ENCODE measurements around the gene OR4N2. TPM values are rescaled to one million over a fixed set of nuclear protein-coding genes. Genes with fewer than 3 reads are reported as not detected.
"Not testable (repeated sequence)": the region's sequence is repeated elsewhere in the genome, so short reads cannot be mapped to it uniquely, and the experiment has no call there.

The OR4N2 gene
- total RNA-seq, 1 donor from 2014 or later = not detected

GRCh38 chr14:19834203-19834848 lies 30.8 kb downstream of the OR4N2 start:
- not testable (repeated sequence) for DNase-seq (ENCODE audit: low spot score)

GRCh38 chr14:19838433-19838832 lies 34.9 kb downstream of the OR4N2 start:
- no peak for DNase-seq (ENCODE audit: low spot score)

- DNase-seq (ENCODE audit: low spot score) = no peak
Observed at GRCh38 chr14:19851365-19851764, 47.8 kb downstream of the OR4N2 start.

- DNase-seq (ENCODE audit: low spot score) = not testable (repeated sequence)
Observed at GRCh38 chr14:19866061-19866669, 62.6 kb downstream of the OR4N2 start.

GRCh38 chr14:19873178-19873577 lies 69.6 kb downstream of the OR4N2 start:
- no peak for DNase-seq (ENCODE audit: low spot score)

- DNase-seq (ENCODE audit: low spot score) = no peak
Observed at GRCh38 chr14:19874842-19875241, 71.3 kb downstream of the OR4N2 start, which contains the start of gene OR4K2. Gene OR4K2 (plus strand): TSS chr14:19875142. CDS start chr14:19876268, 1,126 bp downstream.

GRCh38 chr14:19878029-19878642 lies 74.6 kb downstream of the OR4N2 start:
- no peak for DNase-seq (ENCODE audit: low spot score)

Other genes starting within 250 kb of the OR4N2 start
- not detected for gene OR11H2, start 89.9 kb upstream of the OR4N2 start, total RNA-seq
- gene OR4Q3, start 60.2 kb upstream of the OR4N2 start, total RNA-seq = not detected
- not detected for gene OR4M1, start 30.3 kb upstream of the OR4N2 start, total RNA-seq
- not detected for gene OR4K2, start 71.4 kb downstream of the OR4N2 start, total RNA-seq
- gene OR4K5, start 116.8 kb downstream of the OR4N2 start, total RNA-seq = not detected
- gene OR4K1, start 127.1 kb downstream of the OR4N2 start, total RNA-seq = not detected
- gene OR4K15, start 171.8 kb downstream of the OR4N2 start, total RNA-seq = not detected
- gene OR4Q2, start 198.4 kb downstream of the OR4N2 start, total RNA-seq = not detected
- gene OR4K14, start 215.5 kb downstream of the OR4N2 start, total RNA-seq = not detected
- not detected for gene OR4K13, start 232.3 kb downstream of the OR4N2 start, total RNA-seq

All from ureter (tissue), 1 donor.